COLO668 (cell line): ENCODE data around the gene BLM.

ENCODE experiments used
- DNase-seq: peaks from one replicate; lab custom pipeline; 2025; ENCODE audit not compliant: unreplicated experiment; lab: John Stamatoyannopoulos, UW

Gene BLM

GRCh38 chr15:90691369-90691768 is 25.8 kb upstream of the BLM start:
- no peak for DNase-seq

GRCh38 chr15:90691982-90692773 is 25.0 kb upstream of the BLM start:
- no peak for DNase-seq

DNA sequence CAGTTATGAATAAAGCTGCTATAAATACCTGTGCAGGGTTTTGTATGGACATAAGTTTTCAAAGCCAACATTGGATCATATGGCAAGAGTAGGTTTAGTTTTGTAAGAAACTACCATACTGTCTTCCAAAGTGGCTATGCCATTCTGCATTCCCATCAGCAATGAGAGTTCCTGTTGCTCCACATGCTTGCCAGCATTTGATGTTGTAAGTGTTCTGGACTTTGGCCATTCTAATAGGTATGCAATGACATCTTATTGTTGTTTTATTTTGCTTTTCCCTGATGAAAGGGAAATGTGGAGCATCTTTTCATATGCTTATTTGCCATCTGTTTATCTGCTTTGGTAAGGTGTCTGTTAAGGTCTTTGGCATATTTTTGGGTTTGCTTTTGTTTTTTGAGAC is 22.2 kb upstream of the BLM start:
- no peak for DNase-seq

- no peak for DNase-seq
These were observed 20.0 kb upstream of the BLM start for GRCh38 chr15:90697175-90697574.

GRCh38 chr15:90698629-90699028 is 18.5 kb upstream of the BLM start:
- no peak for DNase-seq

- no peak for DNase-seq
These were observed 16.1 kb upstream of the BLM start for GRCh38 chr15:90701048-90701447.

- no peak for DNase-seq
These were observed 15.1 kb upstream of the BLM start for GRCh38 chr15:90701880-90702630.

GRCh38 chr15:90703455-90703854 is 13.7 kb upstream of the BLM start:
- DNase-seq: no peak

DNA sequence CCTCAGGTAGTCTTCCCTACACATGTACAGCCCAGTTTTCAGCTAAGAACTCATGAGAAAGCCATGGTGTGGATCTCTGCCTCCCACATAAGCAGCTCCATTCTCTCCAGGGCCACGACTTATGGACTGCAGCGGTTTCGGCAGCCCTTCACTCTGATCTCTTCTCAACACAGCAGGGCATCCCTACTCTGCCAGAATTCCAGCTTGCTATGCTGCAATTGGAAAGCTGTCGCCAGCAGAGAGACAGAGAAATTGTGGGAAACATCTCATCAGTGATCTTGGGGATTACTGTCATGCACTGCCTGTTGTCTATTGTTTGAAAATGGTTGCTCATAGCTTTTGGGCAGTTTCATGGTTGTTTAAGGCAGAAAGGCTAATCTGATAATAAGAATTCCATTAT is 11.9 kb upstream of the BLM start:
- no peak for DNase-seq

DNA sequence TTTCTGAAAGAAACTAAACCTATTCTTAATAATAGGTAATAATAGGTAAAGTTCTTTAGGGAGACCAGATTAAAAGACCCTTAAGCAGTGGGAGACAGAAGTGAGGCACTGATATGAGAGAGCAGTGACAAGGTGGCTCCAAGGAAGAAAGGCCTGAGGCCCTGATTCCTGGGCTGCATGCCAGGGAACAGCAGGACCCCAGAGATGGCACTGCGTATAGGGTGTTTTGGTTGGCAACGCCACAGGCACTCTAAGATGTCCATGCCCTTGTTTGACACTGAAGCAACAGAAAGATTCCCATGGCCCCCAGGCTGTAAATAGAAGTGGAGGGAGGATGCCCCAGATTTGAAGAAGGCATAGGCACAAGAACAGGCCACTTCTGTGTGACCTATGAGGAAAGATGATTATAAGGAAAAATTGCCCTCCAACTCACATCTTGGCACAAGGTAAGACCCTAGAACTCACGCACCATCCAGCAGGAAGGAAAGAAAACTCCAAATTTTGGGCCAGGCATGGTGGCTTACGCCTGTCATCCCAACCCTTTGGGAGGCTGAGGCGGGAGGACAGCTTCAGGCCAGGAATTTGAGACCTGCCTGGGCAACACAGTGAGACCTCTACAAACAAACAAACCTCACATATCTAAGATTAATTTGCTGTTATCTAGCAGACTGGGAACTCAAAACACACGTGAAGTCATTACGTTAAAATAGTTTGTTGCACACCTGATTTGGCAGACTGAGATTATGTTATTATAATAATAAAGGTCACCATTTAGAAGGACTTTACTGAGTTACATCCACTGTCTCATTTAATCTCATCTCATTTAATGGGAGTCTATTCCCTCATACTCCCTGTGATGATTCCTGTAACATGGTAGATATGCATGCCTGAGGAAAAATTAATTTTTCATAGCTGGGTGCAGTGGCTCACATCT is 10.5 kb upstream of the BLM start:
- DNase-seq: peak; percentile 15

- DNase-seq: no peak
These were observed 9.7 kb upstream of the BLM start for GRCh38 chr15:90707489-90707888.

DNA sequence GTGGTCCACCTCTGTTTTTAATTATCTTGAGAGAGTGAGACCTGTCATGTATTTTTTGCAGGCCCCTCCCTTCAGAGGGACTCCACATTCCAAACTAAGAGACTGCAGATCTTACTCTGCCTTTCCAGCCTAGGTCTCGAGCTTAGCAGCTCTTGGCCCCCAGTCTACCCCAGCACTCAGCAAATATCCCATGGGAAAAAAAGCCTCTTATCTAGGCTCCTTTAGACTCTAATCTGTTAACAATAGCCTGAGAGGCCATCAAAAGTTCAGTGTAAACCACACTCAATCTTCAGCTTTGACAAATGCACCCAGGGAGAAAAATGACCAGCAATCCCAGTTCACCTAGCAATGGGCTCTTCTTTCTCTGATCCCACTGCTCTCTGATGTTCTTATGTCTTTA is 8.6 kb upstream of the BLM start:
- DNase-seq: no peak

DNA sequence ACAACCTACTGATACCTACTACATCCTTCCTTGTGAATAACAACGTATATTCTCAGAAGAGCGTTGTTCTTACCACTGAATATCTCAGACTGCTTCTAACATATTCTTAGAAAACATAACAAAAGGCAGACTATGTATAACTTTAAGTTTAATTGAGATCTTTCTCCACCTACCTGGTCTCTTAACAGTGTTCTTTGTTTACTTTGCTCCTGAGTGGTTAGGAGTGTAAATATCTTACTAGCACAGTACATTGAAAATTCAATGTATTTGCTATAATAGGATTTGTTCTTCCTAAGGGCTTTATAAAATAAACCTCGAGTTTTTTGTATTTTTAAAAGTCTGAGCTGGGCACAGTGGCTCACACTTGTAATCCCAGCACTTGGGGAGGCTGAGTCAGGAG is 7.9 kb upstream of the BLM start:
- no peak for DNase-seq

GRCh38 chr15:90710436-90711027 is 6.6 kb upstream of the BLM start:
- DNase-seq: no peak

DNA sequence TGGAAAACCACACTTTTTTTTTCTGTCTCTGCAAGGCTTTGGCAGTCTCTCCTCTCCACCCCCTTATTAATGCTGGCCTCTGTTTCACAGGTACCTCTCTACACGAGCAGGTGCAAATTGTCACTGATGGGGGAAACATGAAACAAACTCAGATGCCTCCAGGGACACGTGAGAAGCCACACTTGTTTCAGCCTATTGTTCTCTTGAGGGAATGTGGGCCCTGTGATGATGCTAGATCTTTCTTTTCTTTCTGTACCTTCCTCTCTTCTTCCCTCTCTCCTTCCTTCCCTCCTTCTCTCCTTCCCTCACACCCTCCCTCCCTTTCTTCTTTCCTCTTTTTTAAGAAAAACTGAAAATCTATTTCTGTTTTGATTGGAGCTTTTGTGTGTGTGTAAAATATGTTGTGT is 5.7 kb upstream of the BLM start:
- no peak for DNase-seq

GRCh38 chr15:90711842-90712241 is 5.3 kb upstream of the BLM start:
- no peak for DNase-seq

GRCh38 chr15:90713081-90713480 is 4.1 kb upstream of the BLM start:
- DNase-seq: no peak

DNA sequence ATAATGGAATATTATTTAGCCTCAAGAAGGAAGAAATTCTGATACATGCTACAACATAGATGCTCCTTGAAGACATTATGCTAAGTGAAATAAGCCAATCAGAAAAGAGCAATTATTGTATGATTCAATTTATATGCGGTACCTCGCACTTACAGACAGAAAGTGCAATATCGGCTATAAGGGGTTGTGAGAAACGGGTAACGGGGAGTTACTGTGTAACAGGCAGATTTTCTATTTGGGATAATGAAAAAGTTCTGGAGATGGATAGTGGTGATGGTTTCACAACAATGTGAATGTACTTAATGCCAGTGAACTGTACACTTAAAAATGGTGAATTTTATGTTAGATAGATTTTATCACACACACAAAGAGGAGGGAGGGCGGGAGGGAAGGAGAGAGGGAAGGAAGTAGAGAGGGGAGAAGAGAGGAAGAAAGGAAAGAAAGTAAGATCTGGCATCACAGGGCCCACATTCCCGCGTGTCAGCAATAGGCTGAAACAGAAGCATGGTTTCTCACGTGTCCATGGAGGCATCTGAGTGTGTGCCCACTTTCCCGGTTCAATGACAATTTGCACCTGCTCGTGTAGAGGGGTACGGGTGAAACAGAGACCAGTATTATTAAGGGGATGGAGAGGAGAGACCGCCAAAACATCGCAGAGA is 700 bp upstream of the BLM start:
- DNase-seq: no peak

DNA sequence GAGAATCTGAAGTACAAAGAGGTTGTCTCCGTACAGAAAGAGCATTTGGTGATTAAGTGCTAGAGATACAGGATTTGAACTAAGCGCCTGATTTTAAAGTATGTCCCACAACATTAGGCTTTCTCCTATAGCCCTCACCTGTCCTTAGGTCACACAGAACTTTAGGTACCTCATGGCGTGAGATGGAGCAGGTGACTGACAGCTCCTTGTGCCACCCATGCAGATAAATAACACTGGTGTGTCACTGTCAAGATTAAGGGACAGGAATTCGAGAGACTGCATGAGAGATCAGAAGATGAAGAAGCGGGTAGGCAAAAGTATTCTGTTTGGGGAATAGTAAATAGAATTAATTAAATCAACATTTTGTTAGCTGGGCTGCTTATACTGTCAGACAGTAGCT is 1.1 kb downstream of the BLM start:
- DNase-seq: no peak

- no peak for DNase-seq
These were observed 3.0 kb downstream of the BLM start for GRCh38 chr15:90720131-90720530.

DNA sequence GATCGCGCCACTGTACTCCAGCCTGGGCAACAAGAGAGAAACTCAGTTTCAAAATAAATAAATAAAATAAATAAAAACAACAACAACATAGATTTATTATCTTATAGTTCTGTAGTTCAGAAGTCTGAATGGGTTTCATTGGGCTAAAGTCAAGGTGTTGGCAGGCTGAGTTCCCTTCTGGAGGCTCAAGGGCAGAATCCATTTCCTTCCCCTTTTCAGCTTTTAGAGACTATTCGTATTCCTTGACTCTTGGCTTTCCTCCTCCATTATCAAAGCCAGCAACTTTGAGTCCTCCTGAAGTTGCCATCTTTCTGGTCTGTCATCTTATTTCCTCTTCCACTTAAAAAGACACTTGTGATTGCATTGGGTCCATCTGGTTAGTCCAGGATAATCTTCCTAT is 12.1 kb downstream of the BLM start:
- DNase-seq: no peak
